ENCODE data around the gene KAZN. TPM values are rescaled to one million over a fixed set of nuclear protein-coding genes. Genes with fewer than 3 reads are reported as not detected.

Gene KAZN
- total RNA-seq, 1 experiment from 2014 or later, result 6.9 TPM

- H3K4me3 ChIP-seq (ENCODE audit: insufficient read depth, low read depth, low read length), result no peak overlapping the region
- DNase-seq, result no peak
- peaks cover under 1% of the 10 kb centered on the region; the same call in 1 of the 2 replicates for H3K27me3 ChIP-seq (ENCODE audit: control insufficient read depth, insufficient read depth, low read length)
- H3K36me3 ChIP-seq (replicated peaks; ENCODE audit: control insufficient read depth, insufficient read depth, low read length), result no peaks in the 10 kb centered on the region
Observed at GRCh38 chr1:14742181-14742980, 143.9 kb downstream of the KAZN start.

DNA sequence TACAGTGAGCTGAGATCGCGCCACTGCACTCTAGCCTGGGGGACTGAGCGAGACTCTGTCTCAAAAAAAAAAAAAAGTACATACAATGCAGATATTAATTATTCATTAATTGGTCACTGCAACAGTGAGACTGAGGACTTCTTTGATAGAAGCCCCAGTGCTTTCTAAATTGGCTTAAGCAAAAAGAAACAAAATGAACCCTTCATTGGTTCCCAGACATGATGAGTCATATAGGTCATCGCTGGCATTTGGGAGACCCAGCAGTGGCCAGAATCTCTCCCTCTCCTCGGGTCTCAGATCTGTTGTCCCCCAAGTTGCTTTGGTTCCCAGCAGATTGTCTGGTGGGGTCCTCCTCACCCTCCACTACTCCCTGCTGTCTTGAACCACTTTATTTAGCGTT, 144.9 kb downstream of the KAZN start:
- H3K4me3 ChIP-seq (ENCODE audit: insufficient read depth, low read depth, low read length), result no peak overlapping the region
- no peaks in the 10 kb centered on the region for H3K36me3 ChIP-seq (replicated peaks; ENCODE audit: control insufficient read depth, insufficient read depth, low read length)
- no peaks in the 10 kb centered on the region for H3K27me3 ChIP-seq (ENCODE audit: control insufficient read depth, insufficient read depth, low read length)
- DNase-seq, result no peak

GRCh38 chr1:14745001-14745720, 146.7 kb downstream of the KAZN start:
- Histone ChIP-seq H3K27me3 (ENCODE audit: control insufficient read depth, insufficient read depth, low read length) (no peaks in the 10 kb centered on the region), H3K4me3 (ENCODE audit: insufficient read depth, low read depth, low read length) (no peak overlapping the region), H3K36me3 (replicated peaks; ENCODE audit: control insufficient read depth, insufficient read depth, low read length) (no peaks in the 10 kb centered on the region)
- no peak for DNase-seq

DNA sequence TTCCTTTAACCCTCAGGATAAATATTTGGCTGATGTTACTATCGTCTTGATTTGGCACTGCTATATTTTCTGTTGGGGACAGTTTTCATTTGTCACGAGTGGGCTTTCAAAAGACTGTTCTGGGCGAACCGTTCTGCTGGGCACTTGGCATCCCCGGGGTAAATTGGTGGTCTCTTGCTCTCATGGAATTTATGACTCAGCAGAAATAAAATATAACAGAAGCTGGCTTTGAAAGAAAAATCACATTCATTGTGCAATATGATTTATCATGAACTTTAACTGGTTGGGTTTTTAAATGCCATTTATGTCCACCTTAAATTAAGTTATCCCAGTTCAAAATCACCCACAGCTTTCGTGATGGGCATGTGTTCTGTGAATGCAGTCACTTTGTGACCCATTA, 147.3 kb downstream of the KAZN start:
- H3K27me3 ChIP-seq (ENCODE audit: control insufficient read depth, insufficient read depth, low read length), result no peaks in the 10 kb centered on the region
- H3K4me3 ChIP-seq (ENCODE audit: insufficient read depth, low read depth, low read length), result no peak overlapping the region
- no peaks in the 10 kb centered on the region for H3K36me3 ChIP-seq (replicated peaks; ENCODE audit: control insufficient read depth, insufficient read depth, low read length)
- DNase-seq, result no peak

- no peak overlapping the region for H3K4me3 ChIP-seq (ENCODE audit: insufficient read depth, low read depth, low read length)
- H3K27me3 ChIP-seq (ENCODE audit: control insufficient read depth, insufficient read depth, low read length), result no peaks in the 10 kb centered on the region
- no peaks in the 10 kb centered on the region for H3K36me3 ChIP-seq (replicated peaks; ENCODE audit: control insufficient read depth, insufficient read depth, low read length)
- DNase-seq, result no peak
Observed at GRCh38 chr1:14746393-14746792, 147.9 kb downstream of the KAZN start.

GRCh38 chr1:14748151-14748550, 149.7 kb downstream of the KAZN start:
- no peak overlapping the region for H3K4me3 ChIP-seq (ENCODE audit: insufficient read depth, low read depth, low read length)
- H3K27me3 ChIP-seq (ENCODE audit: control insufficient read depth, insufficient read depth, low read length), result no peaks in the 10 kb centered on the region
- DNase-seq, result no peak
- H3K36me3 ChIP-seq (replicated peaks; ENCODE audit: control insufficient read depth, insufficient read depth, low read length), result no peaks in the 10 kb centered on the region

GRCh38 chr1:14748977-14749376, 150.5 kb downstream of the KAZN start:
- Histone ChIP-seq H3K4me3 (ENCODE audit: insufficient read depth, low read depth, low read length) (no peak overlapping the region), H3K36me3 (replicated peaks; ENCODE audit: control insufficient read depth, insufficient read depth, low read length) (no peaks in the 10 kb centered on the region), H3K27me3 (ENCODE audit: control insufficient read depth, insufficient read depth, low read length) (no peaks in the 10 kb centered on the region)
- DNase-seq, result no peak

DNA sequence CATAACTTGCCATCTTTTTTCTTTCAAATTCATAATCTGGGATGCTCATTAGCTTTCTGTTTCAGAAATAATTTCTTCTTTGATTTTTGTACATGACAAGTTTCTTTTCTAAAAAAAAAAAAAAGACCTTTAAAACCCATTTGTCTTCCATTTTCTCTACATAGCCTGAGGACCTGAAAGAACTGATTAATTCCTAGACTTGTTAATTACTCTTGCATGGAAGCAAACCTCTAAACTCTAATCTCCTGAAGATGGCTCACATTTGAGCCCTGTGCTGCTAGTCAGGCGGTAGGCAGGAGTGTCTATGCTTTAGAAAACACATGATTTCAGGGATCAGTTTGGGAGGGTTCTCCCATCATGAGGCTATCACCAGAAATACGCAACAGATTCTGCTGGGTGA, 152.0 kb downstream of the KAZN start:
- Histone ChIP-seq H3K4me3 (ENCODE audit: insufficient read depth, low read depth, low read length) (no peak overlapping the region), H3K27me3 (ENCODE audit: control insufficient read depth, insufficient read depth, low read length) (no peaks in the 10 kb centered on the region), H3K36me3 (replicated peaks; ENCODE audit: control insufficient read depth, insufficient read depth, low read length) (no peaks in the 10 kb centered on the region)
- DNase-seq, result no peak

DNA sequence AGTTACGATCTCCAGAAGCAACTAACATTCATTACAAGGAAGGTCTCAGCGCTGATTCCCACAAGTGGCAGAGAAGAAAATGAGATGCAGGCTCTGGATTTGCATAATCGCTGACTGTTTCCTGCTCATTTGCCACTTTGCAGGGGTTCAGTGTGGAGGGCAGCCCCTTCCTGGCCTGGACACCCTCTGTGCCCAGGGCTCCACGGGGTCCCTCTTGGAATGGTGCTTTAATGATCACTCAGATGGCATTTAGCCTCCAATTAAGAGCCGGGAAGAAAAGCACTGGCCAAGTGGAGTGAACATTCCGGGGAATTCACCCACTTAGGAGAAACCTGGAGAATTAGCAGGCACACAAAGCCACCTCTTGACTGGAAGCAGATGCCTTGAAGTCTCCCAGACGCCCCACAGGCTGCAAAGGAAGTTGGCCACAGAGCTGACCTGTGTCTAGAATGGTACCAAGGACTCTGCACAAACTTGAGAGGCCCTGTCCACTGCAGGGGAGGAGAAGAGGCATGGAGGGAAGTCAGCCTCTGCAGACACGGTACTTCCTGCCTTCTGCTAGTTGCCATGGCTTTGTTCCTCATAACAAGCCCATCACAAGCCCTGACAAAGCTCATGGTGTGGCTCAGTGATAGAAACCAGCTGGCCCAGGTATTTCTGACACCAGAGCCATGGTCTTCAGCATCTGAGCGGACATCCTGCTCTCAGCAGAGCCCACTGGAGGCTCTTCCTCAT, 157.2 kb downstream of the KAZN start:
- Histone ChIP-seq H3K4me3 (ENCODE audit: insufficient read depth, low read depth, low read length) (no peak overlapping the region), H3K27me3 (ENCODE audit: control insufficient read depth, insufficient read depth, low read length) (no peaks in the 10 kb centered on the region), H3K36me3 (replicated peaks; ENCODE audit: control insufficient read depth, insufficient read depth, low read length) (no peaks in the 10 kb centered on the region)
- DNase-seq, result no peak

DNA sequence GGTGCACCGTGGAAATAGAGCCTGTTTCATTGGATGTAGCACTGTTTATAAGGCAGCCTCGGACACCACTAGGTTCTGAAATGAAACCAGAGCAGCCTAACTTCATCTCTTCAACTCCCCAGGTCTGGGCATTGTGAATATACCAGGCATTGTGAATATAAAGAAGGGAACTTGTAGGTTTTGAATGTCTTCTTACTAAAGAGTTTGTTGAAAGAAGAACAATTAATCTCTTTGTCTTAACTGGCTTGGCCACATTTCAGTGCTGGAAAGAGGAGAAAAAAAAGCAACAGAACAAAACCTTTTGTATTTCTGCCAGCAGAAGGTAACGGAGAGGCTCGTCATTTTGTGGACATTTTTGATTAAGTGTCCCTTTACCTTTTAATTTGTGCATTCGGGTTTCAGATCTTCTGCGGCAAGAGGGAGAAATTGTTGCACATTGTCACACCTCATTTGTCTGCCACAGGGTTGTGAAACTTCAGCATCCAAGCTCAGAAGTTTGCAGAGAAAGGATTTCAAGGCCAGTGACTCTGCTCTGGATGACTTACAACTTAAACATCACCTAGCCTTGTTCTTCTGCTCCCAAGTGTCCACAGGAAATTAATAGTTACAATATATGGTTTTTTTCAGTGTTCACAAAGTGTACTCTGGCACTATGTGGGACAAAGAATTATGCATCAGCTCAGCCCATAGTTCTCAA, 158.3 kb downstream of the KAZN start:
- DNase-seq, result no peak
- H3K36me3 ChIP-seq (replicated peaks; ENCODE audit: control insufficient read depth, insufficient read depth, low read length), result no peaks in the 10 kb centered on the region
- H3K4me3 ChIP-seq (ENCODE audit: insufficient read depth, low read depth, low read length), result no peak overlapping the region
- no peaks in the 10 kb centered on the region for H3K27me3 ChIP-seq (ENCODE audit: control insufficient read depth, insufficient read depth, low read length)

DNA sequence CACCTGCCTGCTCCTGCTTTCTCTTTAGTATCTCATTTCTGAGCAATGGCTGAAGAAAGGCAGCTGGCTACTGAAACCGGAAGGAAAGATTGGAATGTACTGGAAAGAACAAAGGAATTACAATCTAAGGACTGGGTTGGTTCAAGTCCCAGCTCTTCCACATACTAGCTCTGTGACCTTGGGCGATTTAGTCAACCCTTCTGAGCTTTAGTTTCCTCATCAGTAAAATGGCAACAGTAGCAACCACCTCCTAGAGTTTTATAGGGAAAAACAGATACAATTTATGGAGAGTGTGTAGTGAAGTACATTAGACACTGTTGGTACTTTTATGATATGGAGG, 158.8 kb downstream of the KAZN start:
- DNase-seq, result no peak
- no peaks in the 10 kb centered on the region for H3K27me3 ChIP-seq (ENCODE audit: control insufficient read depth, insufficient read depth, low read length)
- no peak overlapping the region for H3K4me3 ChIP-seq (ENCODE audit: insufficient read depth, low read depth, low read length)
- no peaks in the 10 kb centered on the region for H3K36me3 ChIP-seq (replicated peaks; ENCODE audit: control insufficient read depth, insufficient read depth, low read length)

DNA sequence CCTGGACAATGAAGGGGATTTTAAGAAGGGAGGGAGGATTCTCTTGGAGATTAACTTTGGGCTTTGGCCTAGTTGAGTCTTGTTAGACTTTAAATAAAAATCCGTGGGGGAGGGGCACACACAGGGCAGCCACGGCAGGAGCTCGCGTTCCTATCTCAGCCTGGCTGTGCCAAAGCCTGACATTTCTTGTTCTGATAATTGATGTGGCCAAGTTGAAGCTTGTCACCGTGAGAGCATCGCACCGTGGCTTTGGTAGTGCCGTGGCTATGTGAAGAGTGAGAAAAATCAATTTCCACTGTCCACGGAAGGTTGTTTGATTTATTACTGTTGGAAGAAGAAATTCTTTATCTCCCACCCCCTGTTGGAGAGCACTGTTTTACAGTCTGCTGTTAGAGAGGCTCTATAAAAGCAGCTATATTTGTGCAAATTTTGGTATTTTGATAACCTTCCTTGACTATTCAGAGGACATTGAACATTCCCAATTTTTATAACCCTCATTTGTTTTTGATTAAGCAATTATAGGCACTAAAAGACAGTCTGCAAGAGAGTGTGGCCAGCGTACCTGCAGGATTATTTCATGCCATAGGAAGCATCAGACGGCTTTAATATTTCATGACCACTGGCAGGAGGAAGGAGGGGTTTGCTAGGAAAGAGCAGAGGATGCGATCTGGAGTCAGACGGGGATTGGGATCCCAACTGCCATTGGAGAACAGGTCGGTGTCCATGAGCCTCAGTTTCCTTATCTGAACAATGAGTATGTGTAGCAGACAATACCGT, 160.7 kb downstream of the KAZN start:
- Histone ChIP-seq H3K36me3 (replicated peaks; ENCODE audit: control insufficient read depth, insufficient read depth, low read length) (no peaks in the 10 kb centered on the region), H3K27me3 (ENCODE audit: control insufficient read depth, insufficient read depth, low read length) (no peaks in the 10 kb centered on the region), H3K4me3 (ENCODE audit: insufficient read depth, low read depth, low read length) (no peak overlapping the region)
- DNase-seq, result no peak

GRCh38 chr1:14759843-14760242, 161.4 kb downstream of the KAZN start:
- Histone ChIP-seq H3K27me3 (ENCODE audit: control insufficient read depth, insufficient read depth, low read length) (no peaks in the 10 kb centered on the region), H3K4me3 (ENCODE audit: insufficient read depth, low read depth, low read length) (no peak overlapping the region), H3K36me3 (replicated peaks; ENCODE audit: control insufficient read depth, insufficient read depth, low read length) (no peaks in the 10 kb centered on the region)
- DNase-seq, result no peak

- no peak for DNase-seq
Observed at GRCh38 chr1:14760780-14761179, 162.3 kb downstream of the KAZN start.

More at GRCh38 chr1:14760780-14761179, 162.3 kb downstream of the KAZN start:
- Histone ChIP-seq H3K27me3 (ENCODE audit: control insufficient read depth, insufficient read depth, low read length) (no peaks in the 10 kb centered on the region), H3K4me3 (ENCODE audit: insufficient read depth, low read depth, low read length) (no peak overlapping the region), H3K36me3 (replicated peaks; ENCODE audit: control insufficient read depth, insufficient read depth, low read length) (no peaks in the 10 kb centered on the region)
